ENCODE data around the gene SCGB3A1.
A peak's percentile ranks its signal among the peaks of the same experiment; 100 is the strongest.

The SCGB3A1 gene

GRCh38 chr5:180625125-180625790 is 34.0 kb upstream of the SCGB3A1 start:
- no peak for DNase-seq

- DNase-seq: no peak
Observed at GRCh38 chr5:180624587-180624986, 33.3 kb upstream of the SCGB3A1 start.

GRCh38 chr5:180623844-180624243 is 32.5 kb upstream of the SCGB3A1 start:
- no peak for DNase-seq

- no peak for DNase-seq
Observed at GRCh38 chr5:180623411-180623834, 32.1 kb upstream of the SCGB3A1 start.

- no peak for DNase-seq
Observed at GRCh38 chr5:180622910-180623309, 31.6 kb upstream of the SCGB3A1 start.

- no peak for DNase-seq
Observed at GRCh38 chr5:180621311-180621710, 30.0 kb upstream of the SCGB3A1 start.

GRCh38 chr5:180620014-180620413 is 28.7 kb upstream of the SCGB3A1 start:
- no peak for DNase-seq

- no peak for DNase-seq
Observed at GRCh38 chr5:180619563-180619915, 28.2 kb upstream of the SCGB3A1 start.

GRCh38 chr5:180618829-180619562 is 27.7 kb upstream of the SCGB3A1 start:
- DNase-seq: peak; percentile 15

- no peak for DNase-seq
Observed at GRCh38 chr5:180618487-180618828, 27.2 kb upstream of the SCGB3A1 start.

GRCh38 chr5:180613814-180614188 is 22.5 kb upstream of the SCGB3A1 start:
- no peak for DNase-seq

- no peak for DNase-seq
Observed at GRCh38 chr5:180613188-180613813, 22.0 kb upstream of the SCGB3A1 start.

GRCh38 chr5:180612683-180613082 is 21.4 kb upstream of the SCGB3A1 start:
- no peak for DNase-seq

- DNase-seq: no peak
Observed at GRCh38 chr5:180611140-180611850, 20.0 kb upstream of the SCGB3A1 start.

GRCh38 chr5:180609817-180610550 is 18.7 kb upstream of the SCGB3A1 start:
- no peak for DNase-seq

- no peak for DNase-seq
Observed at GRCh38 chr5:180609386-180609785, 18.1 kb upstream of the SCGB3A1 start.

GRCh38 chr5:180608572-180609310 is 17.4 kb upstream of the SCGB3A1 start:
- no peak for DNase-seq

GRCh38 chr5:180607861-180608571 is 16.7 kb upstream of the SCGB3A1 start:
- DNase-seq: no peak

GRCh38 chr5:180606215-180606785 is 15.0 kb upstream of the SCGB3A1 start:
- no peak for DNase-seq

- no peak for DNase-seq
Observed at GRCh38 chr5:180605554-180606214, 14.4 kb upstream of the SCGB3A1 start.

- no peak for DNase-seq
Observed at GRCh38 chr5:180604271-180604670, 13.0 kb upstream of the SCGB3A1 start.
